ENCODE data around the gene PLA2G12A. TPM values are rescaled to one million over a fixed set of nuclear protein-coding genes. Genes with fewer than 3 reads are reported as not detected.

The PLA2G12A gene
- total RNA-seq, 1 experiment from 2014 or later = 37.9 TPM

- Histone ChIP-seq H3K9me2 (ENCODE audit: insufficient read depth) (no peaks in the 10 kb centered on the region), H3K27me3 (ENCODE audit: insufficient read depth, low read length) (no peaks in the 10 kb centered on the region), H3K4me3 (replicated peaks in 1 of 2; ENCODE audit: low read depth in 1 of 2, low read length in 2 of 2) (no peak overlapping the region), H3K79me2 (ENCODE audit: insufficient read depth, low read length) (no peaks in the 10 kb centered on the region), H3K36me3 (ENCODE audit: control insufficient read depth in 1 of 2, insufficient read depth in 2 of 2, low read length in 2 of 2) (peaks cover 0 to 5% of the 10 kb centered on the region in 2 experiments; a peak in 3 of 4 replicates), H3K27ac (ENCODE audit: low read depth, low read length) (no peak overlapping the region), H3K4me1 (ENCODE audit: control insufficient read depth in 1 of 2, insufficient read depth in 2 of 2, low read length in 2 of 2) (no peaks in the 10 kb centered on the region), H3K9me3 (ENCODE audit: control insufficient read depth in 1 of 2, insufficient read depth in 1 of 2, low read depth in 1 of 2, low read length in 2 of 2) (no peaks in the 10 kb centered on the region), H3K4me2 (ENCODE audit: low read length) (no peak overlapping the region), H2AFZ (ENCODE audit: low read depth, low read length, poor library complexity, severe bottlenecking) (no peak overlapping the region), H4K20me1 (ENCODE audit: insufficient read depth) (no peaks in the 10 kb centered on the region), H3K9ac (ENCODE audit: low read length) (no peak overlapping the region)
- intact Hi-C loops (cut with micrococcal nuclease) = no loop called here
- CTCF ChIA-PET = no interaction called here
- BruUV-seq (replicated peaks) = no TSS peak
- RAD21 ChIA-PET (ENCODE audit: low non-redundant PET in 1 of 2, low total read pairs in 2 of 2, uncharacterized antibody in 2 of 2, unreplicated experiment in 2 of 2) = no interaction called here
- TF ChIP-seq EGR1 (IDR thresholded peaks at IDR 0.05; ENCODE audit: low read depth) (no peak), EZH2phosphoT487 (IDR thresholded peaks at IDR 0.05; ENCODE audit: borderline replicate concordance) (no peak), SIN3A (IDR thresholded peaks at IDR 0.05; ENCODE audit: low read depth) (no peak), ZBTB33 (IDR thresholded peaks at IDR 0.05; ENCODE audit: extremely low read depth, insufficient replicate concordance, low read length) (no peak), RAD21 (IDR thresholded peaks at IDR 0.05; ENCODE audit: low read depth) (no peak), ZFX (IDR thresholded peaks at IDR 0.05) (no peak), FOSL1 (IDR thresholded peaks at IDR 0.05; ENCODE audit: low read depth) (no peak), SP1 (IDR thresholded peaks at IDR 0.05; ENCODE audit: low read depth) (no peak), YY1 (IDR thresholded peaks at IDR 0.05; ENCODE audit: extremely low read depth, insufficient replicate concordance, low read depth, low read length) (no peak), SRF (IDR thresholded peaks at IDR 0.05; ENCODE audit: low read depth) (no peak), POLR2AphosphoS5 (IDR thresholded peaks at IDR 0.05; ENCODE audit: low read depth, low read length) (no peak), CBX3 (IDR thresholded peaks at IDR 0.05; ENCODE audit: low read depth) (no peak)
- DNase-seq (ENCODE audit: low read depth, low spot score) = no peak
- POLR2A ChIA-PET = no interaction called here
- no peak for ATAC-seq
These were observed 38.4 kb downstream of the PLA2G12A start for GRCh38 chr4:109691411-109691920.

Data from HCT116 (cell line).